Measurements from ENCODE around the gene DCP2.
A peak's percentile ranks its signal among the peaks of the same experiment; 100 is the strongest.

The DCP2 gene

GRCh38 chr5:113026211-113026610, 49.6 kb downstream of the DCP2 start:
- no peaks in the 10 kb centered on the region for H3K27me3 ChIP-seq (ENCODE audit: control insufficient read depth in 1 of 2, insufficient read depth in 1 of 2, low read length in 2 of 2)
- no peak overlapping the region for H3K9ac ChIP-seq (ENCODE audit: low read length)
- peaks cover 5% of the 10 kb centered on the region for H3K4me1 ChIP-seq (ENCODE audit: control insufficient read depth, insufficient read depth, low read depth, low read length)
- H3K79me1 ChIP-seq (replicated peaks; ENCODE audit: low read length, poor library complexity, severe bottlenecking), result peaks cover 6% of the 10 kb centered on the region
- no peak overlapping the region for H3K18ac ChIP-seq (ENCODE audit: low read depth in 1 of 2, low read length in 2 of 2)
- WGBS, result 92% methylated on average over 2 of the region's 4 CpGs
- no peak overlapping the region for H3K4me3 ChIP-seq (ENCODE audit: insufficient read depth in 1 of 2, low read depth in 1 of 2, low read length in 2 of 2)
- no peak overlapping the region for H2BK15ac ChIP-seq (ENCODE audit: low read depth, poor library complexity, severe bottlenecking)
- no peak overlapping the region for H4K8ac ChIP-seq (ENCODE audit: low read length)
- H2BK5ac ChIP-seq (ENCODE audit: low read depth, low read length, poor library complexity, severe bottlenecking), result no peak overlapping the region
- H2AFZ ChIP-seq (ENCODE audit: low read depth, low read length), result no peak overlapping the region
- no peak overlapping the region for H3K4ac ChIP-seq (ENCODE audit: low read depth in 1 of 2, low read length in 2 of 2)
- no peak overlapping the region for H4K91ac ChIP-seq (ENCODE audit: low read length)
- no peak overlapping the region for H2BK12ac ChIP-seq (ENCODE audit: low read length in 2 of 2)
- DNase-seq, result no peak
- H2AK5ac ChIP-seq (ENCODE audit: low read length, severe bottlenecking), result no peak overlapping the region
- H2BK120ac ChIP-seq (ENCODE audit: low read depth, low read length), result no peak overlapping the region
- no peaks in the 10 kb centered on the region for H3K9me3 ChIP-seq (ENCODE audit: control insufficient read depth, low read length)
- no peak overlapping the region for H3K14ac ChIP-seq (ENCODE audit: low read length in 2 of 2)
- H3K4me2 ChIP-seq (ENCODE audit: low read length, poor library complexity, severe bottlenecking), result no peak overlapping the region
- no peak overlapping the region for H3K27ac ChIP-seq (ENCODE audit: low read length, poor library complexity, severe bottlenecking)
- H3K36me3 ChIP-seq (ENCODE audit: control insufficient read depth in 1 of 2, insufficient read depth in 2 of 2, low read depth in 1 of 2, low read length in 2 of 2), result peaks cover 15 to 75% of the 10 kb centered on the region in 2 experiments
- H3K23ac ChIP-seq (ENCODE audit: low read length in 2 of 2), result no peak overlapping the region

- WGBS, result 89% methylated on average over 8 of the region's 8 CpGs
- peaks cover 6% of the 10 kb centered on the region for H3K79me1 ChIP-seq (replicated peaks; ENCODE audit: low read length, poor library complexity, severe bottlenecking)
- no peak overlapping the region for H2BK15ac ChIP-seq (ENCODE audit: low read depth, poor library complexity, severe bottlenecking)
- H3K14ac ChIP-seq (ENCODE audit: low read length in 2 of 2), result no peak overlapping the region
- no peak overlapping the region for H4K8ac ChIP-seq (ENCODE audit: low read length)
- H3K4me2 ChIP-seq (ENCODE audit: low read length, poor library complexity, severe bottlenecking), result no peak overlapping the region
- no peak overlapping the region for H3K4me3 ChIP-seq (ENCODE audit: insufficient read depth in 1 of 2, low read depth in 1 of 2, low read length in 2 of 2)
- DNase-seq, result no peak
- no peak overlapping the region for H2BK5ac ChIP-seq (ENCODE audit: low read depth, low read length, poor library complexity, severe bottlenecking)
- H3K27ac ChIP-seq (ENCODE audit: low read length, poor library complexity, severe bottlenecking), result no peak overlapping the region
- H2BK12ac ChIP-seq (ENCODE audit: low read length in 2 of 2), result no peak overlapping the region
- no peak overlapping the region for H3K18ac ChIP-seq (ENCODE audit: low read depth in 1 of 2, low read length in 2 of 2)
- H3K36me3 ChIP-seq (ENCODE audit: control insufficient read depth in 1 of 2, insufficient read depth in 2 of 2, low read depth in 1 of 2, low read length in 2 of 2), result peaks cover 15 to 67% of the 10 kb centered on the region in 2 experiments
- H4K91ac ChIP-seq (ENCODE audit: low read length), result no peak overlapping the region
- no peak overlapping the region for H3K4ac ChIP-seq (ENCODE audit: low read depth in 1 of 2, low read length in 2 of 2)
- H3K9me3 ChIP-seq (ENCODE audit: control insufficient read depth, low read length), result no peaks in the 10 kb centered on the region
- peaks cover 8% of the 10 kb centered on the region for H3K4me1 ChIP-seq (ENCODE audit: control insufficient read depth, insufficient read depth, low read depth, low read length)
- no peak overlapping the region for H2BK120ac ChIP-seq (ENCODE audit: low read depth, low read length)
- H2AK5ac ChIP-seq (ENCODE audit: low read length, severe bottlenecking), result no peak overlapping the region
- H3K27me3 ChIP-seq (ENCODE audit: control insufficient read depth in 1 of 2, insufficient read depth in 1 of 2, low read length in 2 of 2), result no peaks in the 10 kb centered on the region
- H3K9ac ChIP-seq (ENCODE audit: low read length), result no peak overlapping the region
- H3K23ac ChIP-seq (ENCODE audit: low read length in 2 of 2), result no peak overlapping the region
- no peak overlapping the region for H2AFZ ChIP-seq (ENCODE audit: low read depth, low read length)
Measured at GRCh38 chr5:113027015-113027414, 50.4 kb downstream of the DCP2 start.

- Histone ChIP-seq H3K27me3 (ENCODE audit: control insufficient read depth in 1 of 2, insufficient read depth in 1 of 2, low read length in 2 of 2) (no peaks in the 10 kb centered on the region), H3K4me1 (ENCODE audit: control insufficient read depth, insufficient read depth, low read depth, low read length) (peaks cover 8% of the 10 kb centered on the region), H3K4ac (ENCODE audit: low read depth in 1 of 2, low read length in 2 of 2) (no peak overlapping the region), H3K79me1 (replicated peaks; ENCODE audit: low read length, poor library complexity, severe bottlenecking) (peaks cover 6% of the 10 kb centered on the region), H2AFZ (ENCODE audit: low read depth, low read length) (no peak overlapping the region), H3K36me3 (ENCODE audit: control insufficient read depth in 1 of 2, insufficient read depth in 2 of 2, low read depth in 1 of 2, low read length in 2 of 2) (peaks cover 15 to 63% of the 10 kb centered on the region in 2 experiments), H3K23ac (ENCODE audit: low read length in 2 of 2) (no peak overlapping the region), H2BK12ac (ENCODE audit: low read length in 2 of 2) (no peak overlapping the region), H3K14ac (ENCODE audit: low read length in 2 of 2) (no peak overlapping the region), H2BK15ac (ENCODE audit: low read depth, poor library complexity, severe bottlenecking) (no peak overlapping the region), H2BK5ac (ENCODE audit: low read depth, low read length, poor library complexity, severe bottlenecking) (no peak overlapping the region), H3K9ac (ENCODE audit: low read length) (no peak overlapping the region), H3K4me3 (ENCODE audit: insufficient read depth in 1 of 2, low read depth in 1 of 2, low read length in 2 of 2) (no peak overlapping the region), H3K18ac (ENCODE audit: low read depth in 1 of 2, low read length in 2 of 2) (no peak overlapping the region), H4K8ac (ENCODE audit: low read length) (no peak overlapping the region), H3K27ac (ENCODE audit: low read length, poor library complexity, severe bottlenecking) (no peak overlapping the region), H4K91ac (ENCODE audit: low read length) (no peak overlapping the region), H3K4me2 (ENCODE audit: low read length, poor library complexity, severe bottlenecking) (no peak overlapping the region), H3K9me3 (ENCODE audit: control insufficient read depth, low read length) (no peaks in the 10 kb centered on the region), H2AK5ac (ENCODE audit: low read length, severe bottlenecking) (no peak overlapping the region), H2BK120ac (ENCODE audit: low read depth, low read length) (no peak overlapping the region)
- WGBS, result 97% methylated on average over 5 of the region's 5 CpGs
- no peak for DNase-seq
Measured at GRCh38 chr5:113027431-113027830, 50.8 kb downstream of the DCP2 start.

- H3K4me2 ChIP-seq (ENCODE audit: low read length, poor library complexity, severe bottlenecking), result no peak overlapping the region
- H3K79me1 ChIP-seq (replicated peaks; ENCODE audit: low read length, poor library complexity, severe bottlenecking), result peaks cover 4% of the 10 kb centered on the region
- H3K9ac ChIP-seq (ENCODE audit: low read length), result peak overlapping the region; percentile 38
- H3K27ac ChIP-seq (ENCODE audit: low read length, poor library complexity, severe bottlenecking), result no peak overlapping the region
- no peak overlapping the region for H2AFZ ChIP-seq (ENCODE audit: low read depth, low read length)
- no peak overlapping the region for H3K18ac ChIP-seq (ENCODE audit: low read depth in 1 of 2, low read length in 2 of 2)
- no peak overlapping the region for H2BK120ac ChIP-seq (ENCODE audit: low read depth, low read length)
- peaks cover 16% of the 10 kb centered on the region for H3K4me1 ChIP-seq (ENCODE audit: control insufficient read depth, insufficient read depth, low read depth, low read length)
- H2BK12ac ChIP-seq (ENCODE audit: low read length in 2 of 2), result no peak overlapping the region
- H3K36me3 ChIP-seq (ENCODE audit: control insufficient read depth in 1 of 2, insufficient read depth in 2 of 2, low read depth in 1 of 2, low read length in 2 of 2), result peaks cover 15 to 43% of the 10 kb centered on the region in 2 experiments
- H3K23ac ChIP-seq (ENCODE audit: low read length in 2 of 2), result no peak overlapping the region
- H3K14ac ChIP-seq (ENCODE audit: low read length in 2 of 2), result no peak overlapping the region
- H2AK5ac ChIP-seq (ENCODE audit: low read length, severe bottlenecking), result no peak overlapping the region
- no peak overlapping the region for H4K91ac ChIP-seq (ENCODE audit: low read length)
- no peak overlapping the region for H4K8ac ChIP-seq (ENCODE audit: low read length)
- peak overlapping the region in 1 of 2 experiments; percentile 20 for H3K4me3 ChIP-seq (ENCODE audit: insufficient read depth in 1 of 2, low read depth in 1 of 2, low read length in 2 of 2)
- no peak overlapping the region for H2BK15ac ChIP-seq (ENCODE audit: low read depth, poor library complexity, severe bottlenecking)
- no peak overlapping the region for H2BK5ac ChIP-seq (ENCODE audit: low read depth, low read length, poor library complexity, severe bottlenecking)
- no peak overlapping the region for H3K4ac ChIP-seq (ENCODE audit: low read depth in 1 of 2, low read length in 2 of 2)
- WGBS, result 86% methylated on average over 6 of the region's 6 CpGs
- no peaks in the 10 kb centered on the region for H3K27me3 ChIP-seq (ENCODE audit: control insufficient read depth in 1 of 2, insufficient read depth in 1 of 2, low read length in 2 of 2)
- no peak for DNase-seq
- H3K9me3 ChIP-seq (ENCODE audit: control insufficient read depth, low read length), result no peaks in the 10 kb centered on the region
Measured at GRCh38 chr5:113029614-113030013, 53.0 kb downstream of the DCP2 start.
